ENCODE measurements around the gene POU2F3. TPM values are rescaled to one million over a fixed set of nuclear protein-coding genes. Genes with fewer than 3 reads are reported as not detected.
A peak's percentile ranks its signal among the peaks of the same experiment; 100 is the strongest.

POU2F3 gene
- total RNA-seq, 8 experiments from 2014 or later: 0.38 to 40.1 (median 3.4) TPM; not detected in 2

GRCh38 chr11:120212926-120213325 is 27.0 kb upstream of the POU2F3 start:
- in situ Hi-C loops (cut with MboI; ENCODE audit: low pct_unique_long_range_greater_than_20kb in 2 of 9, low sequenced_read_pairs in 9 of 9, unreplicated experiment in 9 of 9): no loop called here
- Histone ChIP-seq H3K4me3 (no peak overlapping the region), H3K27ac (no peak overlapping the region), H3K4me1 (replicated peaks in 1 of 2) (peaks cover 23 to 26% of the 10 kb centered on the region in 2 donors)
- peak in 2 of 8 experiments; percentile 1 to 3 for ATAC-seq (replicated peaks in 6 of 8)
- WGBS, 10 experiments: 0% methylated on average over 1 of the region's 2 CpGs; no CpG with 5 or more reads in 7 of the 10 experiments

- Histone ChIP-seq H3K4me1 (replicated peaks in 1 of 2) (peaks cover 28 to 35% of the 10 kb centered on the region in 2 donors), H3K4me3 (no peak overlapping the region), H3K27ac (no peak overlapping the region)
- in situ Hi-C loops (cut with MboI; ENCODE audit: low pct_unique_long_range_greater_than_20kb in 2 of 9, low sequenced_read_pairs in 9 of 9, unreplicated experiment in 9 of 9): no loop called here
- no peak for ATAC-seq (replicated peaks in 6 of 8)
- WGBS, 10 experiments: 90 to 100% (median 100%) methylated on average over 2 to 5 of the region's 7 CpGs; no CpG with 5 or more reads in 4 of the 10 experiments
These were observed 25.4 kb upstream of the POU2F3 start for GRCh38 chr11:120214581-120214980.

GRCh38 chr11:120215634-120216033 is 24.3 kb upstream of the POU2F3 start:
- Histone ChIP-seq H3K4me3 (no peak overlapping the region), H3K4me1 (replicated peaks in 1 of 2) (peaks cover 22 to 31% of the 10 kb centered on the region in 2 donors), H3K27ac (no peak overlapping the region)
- peak in 3 of 8 experiments; percentile 5 to 27 (median 26) for ATAC-seq (replicated peaks in 6 of 8)
- in situ Hi-C loops (cut with MboI; ENCODE audit: low pct_unique_long_range_greater_than_20kb in 2 of 9, low sequenced_read_pairs in 9 of 9, unreplicated experiment in 9 of 9): no loop called here
- WGBS, 10 experiments: 100% methylated on average over 2 of the region's 5 CpGs; no CpG with 5 or more reads in 8 of the 10 experiments

- no peak overlapping the region for H3K27ac ChIP-seq
- peaks cover 22 to 31% of the 10 kb centered on the region in 2 donors for H3K4me1 ChIP-seq (replicated peaks in 1 of 2)
- no peak for ATAC-seq (replicated peaks in 6 of 8)
- no peak overlapping the region for H3K4me3 ChIP-seq
- in situ Hi-C loops (cut with MboI; ENCODE audit: low pct_unique_long_range_greater_than_20kb in 2 of 9, low sequenced_read_pairs in 9 of 9, unreplicated experiment in 9 of 9): no loop called here
- WGBS, 10 experiments: 100% methylated on average over 1 to 4 of the region's 8 CpGs; no CpG with 5 or more reads in 6 of the 10 experiments
These were observed 23.4 kb upstream of the POU2F3 start for GRCh38 chr11:120216426-120217102.

- no peak for ATAC-seq (replicated peaks in 6 of 8)
- 40 to 100% (median 95%) methylated on average over 1 to 9 of the region's 12 CpGs; no CpG with 5 or more reads in 3 of the 10 experiments for WGBS, 10 experiments
- in situ Hi-C loops (cut with MboI; ENCODE audit: low pct_unique_long_range_greater_than_20kb in 2 of 9, low sequenced_read_pairs in 9 of 9, unreplicated experiment in 9 of 9): no loop called here
These were observed 22.4 kb upstream of the POU2F3 start for GRCh38 chr11:120217526-120217925.

GRCh38 chr11:120217941-120218694 is 21.8 kb upstream of the POU2F3 start:
- in situ Hi-C loops (cut with MboI; ENCODE audit: low pct_unique_long_range_greater_than_20kb in 2 of 9, low sequenced_read_pairs in 9 of 9, unreplicated experiment in 9 of 9): no loop called here
- Histone ChIP-seq H3K4me3 (no peak overlapping the region), H3K27ac (no peak overlapping the region), H3K4me1 (replicated peaks in 1 of 2) (peaks cover 15 to 20% of the 10 kb centered on the region in 2 donors)
- ATAC-seq (replicated peaks in 6 of 8): peak in 5 of 8 experiments; percentile 39 to 71 (median 53)
- 48 to 83% (median 75%) methylated on average over 1 to 7 of the region's 12 CpGs; no CpG with 5 or more reads in 5 of the 10 experiments for WGBS, 10 experiments

More at GRCh38 chr11:120217526-120217925, 22.4 kb upstream of the POU2F3 start:
- Histone ChIP-seq H3K27ac (no peak overlapping the region), H3K4me3 (no peak overlapping the region), H3K4me1 (replicated peaks in 1 of 2) (peaks cover 19 to 26% of the 10 kb centered on the region in 2 donors)

GRCh38 chr11:120218695-120219033 is 21.3 kb upstream of the POU2F3 start:
- ATAC-seq (replicated peaks in 6 of 8): peak in 5 of 8 experiments; percentile 14 to 52 (median 42)
- Histone ChIP-seq H3K27ac (no peak overlapping the region), H3K4me1 (replicated peaks in 1 of 2) (peaks cover 15 to 17% of the 10 kb centered on the region in 2 donors), H3K4me3 (no peak overlapping the region)
- WGBS, 10 experiments: 100% methylated on average over 1 of the region's 10 CpGs; no CpG with 5 or more reads in 9 of the 10 experiments
- in situ Hi-C loops (cut with MboI; ENCODE audit: low pct_unique_long_range_greater_than_20kb in 2 of 9, low sequenced_read_pairs in 9 of 9, unreplicated experiment in 9 of 9): no loop called here

GRCh38 chr11:120219232-120219937 is 20.6 kb upstream of the POU2F3 start:
- Histone ChIP-seq H3K4me1 (replicated peaks in 1 of 2) (peaks cover 15 to 18% of the 10 kb centered on the region in 2 donors), H3K27ac (peak overlapping the region in 1 of 2 donors; percentile 21), H3K4me3 (no peak overlapping the region)
- peak in 5 of 8 experiments; percentile 21 to 53 (median 47) for ATAC-seq (replicated peaks in 6 of 8)
- in situ Hi-C loops (cut with MboI; ENCODE audit: low pct_unique_long_range_greater_than_20kb in 2 of 9, low sequenced_read_pairs in 9 of 9, unreplicated experiment in 9 of 9): no loop called here
- 50 to 100% (median 80%) methylated on average over 1 to 4 of the region's 13 CpGs; no CpG with 5 or more reads in 5 of the 10 experiments for WGBS, 10 experiments

GRCh38 chr11:120219938-120220746 is 19.8 kb upstream of the POU2F3 start:
- 57 to 100% (median 78%) methylated on average over 1 to 7 of the region's 9 CpGs; no CpG with 5 or more reads in 4 of the 10 experiments for WGBS, 10 experiments
- no peak for ATAC-seq (replicated peaks in 6 of 8)
- Histone ChIP-seq H3K4me3 (no peak overlapping the region), H3K27ac (no peak overlapping the region), H3K4me1 (replicated peaks in 1 of 2) (peaks cover 21 to 25% of the 10 kb centered on the region in 2 donors)
- in situ Hi-C loops (cut with MboI; ENCODE audit: low pct_unique_long_range_greater_than_20kb in 2 of 9, low sequenced_read_pairs in 9 of 9, unreplicated experiment in 9 of 9): loop anchor here in 6 of 9 experiments (10.0 kb wide), 1 partner anchor 45 kb away; no protein-coding TSS in a partner anchor

- no peak overlapping the region for H3K27ac ChIP-seq
- in situ Hi-C loops (cut with MboI; ENCODE audit: low pct_unique_long_range_greater_than_20kb in 2 of 9, low sequenced_read_pairs in 9 of 9, unreplicated experiment in 9 of 9): loop anchor here in 6 of 9 experiments (10.0 kb wide), 1 partner anchor 46 kb away; no protein-coding TSS in a partner anchor
- ATAC-seq (replicated peaks in 6 of 8): no peak
- H3K4me1 ChIP-seq (replicated peaks in 1 of 2): peaks cover 26 to 31% of the 10 kb centered on the region in 2 donors
- no peak overlapping the region for H3K4me3 ChIP-seq
- 100% methylated on average over 1 to 2 of the region's 4 CpGs; no CpG with 5 or more reads in 4 of the 10 experiments for WGBS, 10 experiments
These were observed 19.2 kb upstream of the POU2F3 start for GRCh38 chr11:120220747-120221037.

- ATAC-seq (replicated peaks in 6 of 8): no peak
- no peak overlapping the region for H3K27ac ChIP-seq
These were observed 18.7 kb upstream of the POU2F3 start for GRCh38 chr11:120221115-120221752.

More at GRCh38 chr11:120221115-120221752, 18.7 kb upstream of the POU2F3 start:
- WGBS, 10 experiments: 100% methylated on average over 1 of the region's 1 CpG; no CpG with 5 or more reads in 8 of the 10 experiments
- H3K4me1 ChIP-seq (replicated peaks in 1 of 2): peaks cover 26 to 32% of the 10 kb centered on the region in 2 donors
- in situ Hi-C loops (cut with MboI; ENCODE audit: low pct_unique_long_range_greater_than_20kb in 2 of 9, low sequenced_read_pairs in 9 of 9, unreplicated experiment in 9 of 9): loop anchor here in 6 of 9 experiments (10.0 kb wide), 1 partner anchor 46 kb away; no protein-coding TSS in a partner anchor
- no peak overlapping the region for H3K4me3 ChIP-seq

Data from motor neuron (in vitro differentiated cells).